HepG2 (cell line): ENCODE measurements around the gene ZNF483.
"Not testable (repeated sequence)": the region's sequence is repeated elsewhere in the genome, so short reads cannot be mapped to it uniquely, and the experiment has no call there.

ENCODE experiments used
- CTCF ChIP-seq: sonication (generic); formaldehyde crosslinking; IDR thresholded peaks from 2 replicates; pipeline ENCODE4 v1.5.0; 2020; ENCODE audit warnings: mild to moderate bottlenecking, missing genetic modification reagents, moderate library complexity
- IRF9 ChIP-seq: sonication (generic); formaldehyde crosslinking; IDR thresholded peaks from 2 replicates; pipeline ENCODE4 v1.8.0; 2022; ENCODE audit warnings: missing genetic modification reagents, mild to moderate bottlenecking, borderline replicate concordance
- POLR2A ChIP-seq, 2 experiments: IDR thresholded peaks; 2 replicates each; pipeline ENCODE4 v1.6.1; 2011; ENCODE audit warnings: low read depth in 2 of 2, low read length in 2 of 2, mild to moderate bottlenecking in 1 of 2, moderate library complexity in 1 of 2; ENCODE audit not compliant: insufficient read depth in 1 of 2
- SALL1 ChIP-seq: sonication (generic); formaldehyde crosslinking; IDR thresholded peaks from 2 replicates; pipeline ENCODE4 v1.8.0; 2022; ENCODE audit warnings: mild to moderate bottlenecking, missing genetic modification reagents
- ZHX1 ChIP-seq: sonication (generic); formaldehyde crosslinking; IDR thresholded peaks from 2 replicates; pipeline ENCODE4 v1.8.1; 2022; ENCODE audit warnings: low read depth, mild to moderate bottlenecking, missing genetic modification reagents
- ZNF12 ChIP-seq: sonication (generic); formaldehyde crosslinking; IDR thresholded peaks from 2 replicates; pipeline ENCODE4 v1.5.0; 2020; ENCODE audit warnings: missing genetic modification reagents
- ZNF562 ChIP-seq: sonication (generic); formaldehyde crosslinking; IDR thresholded peaks from 2 replicates; pipeline ENCODE4 v1.8.0; 2022; ENCODE audit warnings: missing genetic modification reagents, borderline replicate concordance
- ZNF773 ChIP-seq: sonication (generic); formaldehyde crosslinking; IDR thresholded peaks from 2 replicates; pipeline ENCODE4 v1.4.0; 2020; ENCODE audit warnings: missing genetic modification reagents, borderline replicate concordance
- ZSCAN21 ChIP-seq: sonication (generic); formaldehyde crosslinking; IDR thresholded peaks from 2 replicates; pipeline ENCODE4 v1.8.0; 2022; ENCODE audit warnings: mild to moderate bottlenecking, missing genetic modification reagents, moderate library complexity, borderline replicate concordance

GRCh38 chr9:111497196-111497595 lies 27.8 kb upstream of the ZNF483 start:
- TF ChIP-seq CTCF (CRISPR knock-in tag); ZHX1 (CRISPR knock-in tag); ZSCAN21; ZNF773 (CRISPR knock-in tag); IRF9; ZNF562 (CRISPR knock-in tag); ZNF12 (CRISPR knock-in tag); POLR2A (IDR thresholded peaks at IDR 0.05; ENCODE audit: insufficient read depth in 1 of 2, low read depth in 2 of 2, low read length in 2 of 2); SALL1 (CRISPR knock-in tag): not testable (repeated sequence)
